Islet precursor cell (in vitro differentiated cells): ENCODE measurements around the gene PRCP.
"Not testable (repeated sequence)": the region's sequence is repeated elsewhere in the genome, so short reads cannot be mapped to it uniquely, and the experiment has no call there.

Source experiments
- DNase-seq: peaks from one replicate; pipeline ENCODE4 v3.0.0-alpha.2; 2018

PRCP gene

GRCh38 chr11:82867495-82868082 lies 32.6 kb downstream of the PRCP start:
- peak; percentile 80 for DNase-seq

- no peak for DNase-seq
Measured at GRCh38 chr11:82865841-82866240, 34.4 kb downstream of the PRCP start.

DNA sequence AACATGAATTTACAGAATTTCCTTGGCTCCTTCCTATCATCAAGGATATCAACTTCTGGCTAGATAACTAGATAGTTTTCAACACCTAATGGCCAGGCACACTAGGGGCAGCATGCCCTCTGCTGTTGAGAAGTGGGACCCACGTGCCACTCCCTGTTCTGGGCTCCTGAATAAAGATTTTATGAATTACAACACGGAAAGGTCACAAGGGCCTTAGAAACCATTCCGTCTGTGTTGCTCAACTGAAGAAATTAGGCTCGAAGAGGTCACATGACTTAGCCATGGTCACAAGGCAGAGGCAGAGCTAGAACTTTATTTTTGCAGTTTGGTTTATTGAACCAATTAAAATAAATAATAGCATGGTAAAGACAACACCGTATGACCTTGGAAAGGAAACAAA lies 36.0 kb downstream of the PRCP start:
- peak; percentile 59 for DNase-seq

- DNase-seq = no peak
Measured at GRCh38 chr11:82863209-82863608, 37.0 kb downstream of the PRCP start.

DNA sequence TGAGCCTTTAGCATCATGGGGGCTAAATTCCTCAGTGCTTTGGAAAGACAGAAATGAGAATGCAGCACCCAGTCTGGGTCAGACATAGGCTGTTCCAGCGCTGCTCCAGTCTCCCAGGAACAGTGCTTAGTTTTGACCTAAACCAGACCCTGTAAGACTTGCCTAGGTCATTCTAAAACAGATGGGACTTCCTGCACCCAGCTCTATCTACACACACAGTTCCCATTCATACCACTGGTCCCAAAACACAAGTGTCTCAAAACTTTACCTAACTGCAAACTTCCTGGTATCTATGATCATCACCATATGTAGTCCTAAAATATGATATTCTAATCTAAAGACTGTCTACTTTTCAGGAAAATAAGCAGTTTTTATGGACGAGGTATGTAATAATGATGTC lies 37.9 kb downstream of the PRCP start:
- no peak for DNase-seq

GRCh38 chr11:82859750-82860149 lies 40.5 kb downstream of the PRCP start:
- DNase-seq = no peak

- DNase-seq = no peak
Measured at GRCh38 chr11:82858556-82859091, 41.6 kb downstream of the PRCP start.

GRCh38 chr11:82858133-82858532 lies 42.1 kb downstream of the PRCP start:
- no peak for DNase-seq

DNA sequence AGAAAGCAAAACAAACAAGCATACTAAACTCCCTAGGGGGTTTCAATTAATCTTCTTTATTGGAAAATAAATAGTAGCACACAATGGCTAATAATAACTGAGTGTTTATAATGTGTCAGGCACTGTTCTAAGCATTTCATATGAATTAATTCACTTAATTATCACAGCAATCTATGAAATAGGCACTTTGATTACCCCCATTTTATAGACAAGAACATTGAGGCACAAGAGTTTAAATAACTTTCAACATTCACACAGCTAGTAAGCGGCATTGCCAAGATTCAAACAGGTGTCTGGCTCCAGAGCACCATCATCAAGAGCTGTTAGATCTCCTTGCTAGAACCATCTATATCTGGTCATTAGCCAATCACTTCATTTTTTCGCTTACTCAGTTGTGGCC lies 43.1 kb downstream of the PRCP start:
- DNase-seq = no peak

- DNase-seq = no peak
Measured at GRCh38 chr11:82855616-82856015, 44.6 kb downstream of the PRCP start.

GRCh38 chr11:82854916-82855315 lies 45.3 kb downstream of the PRCP start:
- DNase-seq = not testable (repeated sequence)

DNA sequence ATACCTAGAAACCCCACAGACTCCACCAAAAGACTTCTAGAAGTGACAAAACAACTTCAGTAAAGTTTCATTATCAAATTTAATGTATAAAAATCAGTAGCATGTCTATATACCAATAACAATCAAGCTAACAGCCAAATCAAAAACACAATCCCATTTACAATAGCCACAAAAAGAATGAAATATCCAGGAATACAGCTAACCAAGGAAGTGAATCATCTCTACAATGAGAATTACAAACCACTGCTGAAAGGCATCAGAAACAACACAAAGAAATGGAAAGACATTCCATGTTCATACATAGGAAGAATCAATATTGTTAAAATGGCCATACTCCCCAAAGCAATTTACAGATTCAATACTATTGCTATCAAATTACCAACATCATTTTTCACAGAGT lies 46.0 kb downstream of the PRCP start:
- DNase-seq = no peak

DNA sequence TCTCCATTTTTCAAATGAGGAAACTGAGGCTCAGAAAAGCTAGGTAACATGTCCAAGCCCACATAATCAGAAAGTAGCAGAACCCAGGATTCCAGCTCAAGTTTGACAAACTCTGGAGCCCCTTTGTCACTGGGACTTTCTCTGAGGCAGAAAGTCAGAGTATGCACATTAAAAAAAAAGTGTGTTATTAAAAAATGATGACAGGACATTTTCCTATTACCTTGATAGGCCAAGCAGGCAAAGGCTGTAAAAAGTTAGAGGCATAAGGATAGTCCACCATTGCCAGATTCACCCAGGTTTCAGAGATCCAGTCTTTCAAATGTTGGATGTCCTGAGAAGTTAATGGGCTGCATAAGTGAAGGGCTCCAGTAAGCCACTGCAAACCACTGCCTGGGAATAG lies 51.4 kb downstream of the PRCP start:
- DNase-seq = no peak

GRCh38 chr11:82845356-82846353 lies 54.6 kb downstream of the PRCP start:
- no peak for DNase-seq

GRCh38 chr11:82843057-82843795 lies 57.0 kb downstream of the PRCP start:
- no peak for DNase-seq

GRCh38 chr11:82842019-82842418 lies 58.2 kb downstream of the PRCP start:
- DNase-seq = no peak

DNA sequence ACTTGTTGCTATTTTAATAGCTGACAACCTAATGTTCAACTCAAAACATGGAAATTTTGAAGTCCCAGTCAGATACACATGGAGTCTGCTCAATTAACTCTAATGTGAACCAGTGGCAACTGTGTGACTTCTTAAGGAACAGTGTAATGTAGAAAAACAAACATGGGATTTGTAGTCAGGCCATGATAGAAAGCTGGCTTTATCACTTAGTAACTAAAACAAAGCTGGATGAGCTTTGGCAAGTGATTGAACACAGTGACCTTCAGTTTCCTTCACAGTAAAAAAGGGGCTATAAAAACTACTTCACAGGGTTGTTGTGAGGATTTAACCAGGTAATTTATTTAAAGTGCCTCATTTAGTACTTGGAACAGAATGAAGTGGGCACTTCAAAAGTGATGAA lies 62.6 kb downstream of the PRCP start:
- DNase-seq = no peak

DNA sequence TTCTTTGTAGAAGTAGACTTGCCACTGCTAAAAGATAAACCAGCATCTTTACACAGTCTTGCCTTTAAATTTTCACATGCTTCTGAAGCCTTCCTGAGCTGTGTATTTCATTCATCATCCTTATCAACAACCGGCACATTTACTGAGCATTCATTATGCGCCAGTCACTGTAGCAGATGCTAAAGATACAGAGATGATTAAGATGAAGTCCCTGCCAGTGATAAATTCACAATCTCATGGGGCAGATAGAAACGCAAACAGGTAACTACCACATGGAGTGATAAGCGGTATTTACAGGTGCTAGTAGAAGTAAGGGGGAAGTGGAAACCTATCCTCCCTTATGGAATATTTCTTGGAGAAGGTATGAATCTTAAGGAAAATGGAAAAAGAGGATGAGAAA lies 67.2 kb downstream of the PRCP start:
- no peak for DNase-seq

- DNase-seq = no peak
Measured at GRCh38 chr11:82831364-82831763, 68.9 kb downstream of the PRCP start.

DNA sequence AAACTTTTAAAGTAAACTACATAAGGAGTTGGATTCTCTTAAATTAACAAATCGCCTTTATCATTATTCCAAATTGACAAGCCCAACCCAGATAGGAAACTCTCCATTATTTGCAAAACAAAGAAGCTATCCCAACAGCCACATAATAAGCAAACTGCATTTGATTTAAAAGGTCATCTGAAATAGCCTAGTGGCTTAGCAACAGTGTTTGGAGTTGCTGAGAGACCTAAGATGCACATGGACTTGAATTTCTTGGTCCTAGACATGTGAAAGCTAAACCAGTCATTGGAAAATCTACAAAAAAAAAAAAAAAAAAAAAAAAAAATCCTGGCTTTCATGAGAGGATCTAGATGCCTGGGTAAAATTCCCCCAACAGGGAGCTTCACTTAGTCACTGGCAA lies 69.5 kb downstream of the PRCP start:
- DNase-seq = no peak

DNA sequence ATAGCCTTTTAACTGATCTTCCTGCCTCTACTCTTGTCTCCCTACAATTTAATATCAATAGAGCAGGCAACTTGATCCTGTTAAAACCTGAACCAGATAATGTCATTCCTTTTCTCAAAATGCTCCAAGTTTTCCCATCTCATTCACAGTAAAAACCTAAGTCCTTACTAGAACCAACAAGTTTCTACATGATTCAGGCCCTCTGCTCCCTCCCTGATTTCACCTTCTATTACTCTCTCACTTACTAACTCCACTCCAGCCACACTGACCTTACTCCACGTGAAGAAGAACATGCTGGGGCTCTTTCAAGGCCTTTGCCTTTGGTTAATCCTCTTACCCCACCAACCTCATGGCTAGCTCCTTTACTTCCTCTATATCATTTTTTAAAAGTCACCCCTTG lies 71.1 kb downstream of the PRCP start:
- DNase-seq = no peak

DNA sequence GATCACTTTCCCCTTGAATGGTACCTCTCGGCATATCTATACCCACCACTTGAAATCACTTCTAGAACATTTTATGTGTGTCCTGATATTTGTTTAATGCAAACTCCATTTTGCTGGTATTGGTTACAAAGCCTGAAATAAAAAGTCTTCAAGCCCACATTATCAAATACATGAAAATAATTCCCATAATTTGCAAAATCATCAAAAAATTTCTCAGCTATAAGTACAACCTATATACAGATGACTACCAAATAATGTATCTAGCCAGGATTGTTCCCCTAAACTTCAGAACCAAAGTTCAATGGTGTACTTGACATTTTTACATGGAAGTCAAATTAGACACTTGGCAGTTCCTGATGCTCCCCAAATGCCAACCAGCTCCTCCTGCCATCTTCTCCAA lies 71.8 kb downstream of the PRCP start:
- no peak for DNase-seq

DNA sequence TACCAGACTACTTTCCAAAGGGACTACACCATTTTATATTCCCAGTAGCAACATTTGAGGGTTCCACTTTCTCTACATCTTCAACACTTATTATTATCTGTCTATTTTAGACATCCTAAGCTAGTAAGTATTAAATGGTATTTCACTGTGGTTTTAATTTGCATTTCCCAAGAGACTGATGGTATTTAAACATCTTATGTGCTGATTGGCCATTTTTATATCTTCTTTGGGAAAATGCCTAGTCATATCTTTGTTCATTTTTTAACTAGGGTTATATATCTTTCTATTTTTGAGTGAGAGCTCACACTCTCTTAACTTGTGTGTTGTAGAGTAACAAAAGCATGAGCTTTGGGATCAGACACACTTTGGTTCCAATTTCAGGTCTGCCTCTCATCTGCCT lies 73.7 kb downstream of the PRCP start:
- DNase-seq = no peak
